K562 (cell line): ENCODE results near the gene SPOCK3. TPM values are rescaled to one million over a fixed set of nuclear protein-coding genes. Genes with fewer than 3 reads are reported as not detected.

Experiments
- ATAC-seq: fragments of 200-7000 bp; cut with Tn5 transposase; 3 replicates; pipeline ENCODE4 v1.9.1; 2020; ENCODE audit warnings: moderate library complexity
- BruUV-seq: library from RNA; stranded (reverse); fragments of 400-500 nt; replicated peaks from 2 replicates; lab custom pipeline; 2021; lab: Mats Ljungman, UMichigan
- CTCF ChIA-PET: fragments of 300-600 bp; formaldehyde crosslinking; extraction: SDS; loops from one replicate; lab custom pipeline; 2021; ENCODE audit warnings: low intra/inter-chr PET ratio; lab: Yijun Ruan, JAX
- POLR2A ChIA-PET: fragments of 300-600, 350-650 bp; sonication (Branson Sonifier 250); formaldehyde crosslinking; extraction: SDS; loops from one replicate; lab custom pipeline; 2021; ENCODE audit warnings: antibody characterized with exemption, inconsistent platforms; lab: Yijun Ruan, JAX
- DNase-seq, 4 experiments: peaks; one replicate each; pipeline versions ENCODE4 v3.0.0 to v3.0.0-alpha.2; 2011 to 2018; ENCODE audit warnings: low spot score in 3 of 4, mixed read lengths in 3 of 4; ENCODE audit errors: extremely low read depth in 1 of 4
- FAIRE-seq: peaks from 2 replicates; lab custom pipeline; 2011; peaks lifted over from hg19 to GRCh38; lab: Jason Lieb, UNC
- H2AFZ ChIP-seq: 2 replicates; pipeline ENCODE4 v1.6.0; 2011; ENCODE audit warnings: low read depth, low read length, control low read depth, inconsistent platforms
- H3K27ac ChIP-seq: fragments of 200-600 bp; 3 replicates; pipeline ENCODE4 v1.8.0; 2011; ENCODE audit warnings: low read depth, mild to moderate bottlenecking, control low read depth, inconsistent platforms, low read length, moderate library complexity, mixed read lengths; ENCODE audit errors: extremely low read depth
- H3K27me3 ChIP-seq, 2 experiments: fragments of 300-600 bp in 1 of 2; 2 replicates in 1 of 2; 3 replicates in 1 of 2; pipeline versions ENCODE4 v1.6.0 to v1.8.0; 2011; ENCODE audit warnings: inconsistent platforms in 2 of 2, low read length in 2 of 2, mild to moderate bottlenecking in 1 of 2, mixed read lengths in 1 of 2, moderate library complexity in 1 of 2; ENCODE audit not compliant: control insufficient read depth in 2 of 2, insufficient read depth in 2 of 2
- H3K36me3 ChIP-seq: fragments of 300-600 bp; 3 replicates; pipeline ENCODE4 v1.8.0; 2011; ENCODE audit warnings: mild to moderate bottlenecking, low read length, inconsistent platforms; ENCODE audit not compliant: control insufficient read depth, insufficient read depth
- H3K4me1 ChIP-seq, 2 experiments: fragments of 200-600 bp in 1 of 2; replicated peaks in 1 of 2; 2 replicates in 1 of 2; 3 replicates in 1 of 2; pipeline versions ENCODE4 v1.5.1 to v1.8.0; 2011; ENCODE audit warnings: inconsistent platforms in 2 of 2, low read length in 2 of 2, mild to moderate bottlenecking in 1 of 2, mixed read lengths in 1 of 2, moderate library complexity in 1 of 2; ENCODE audit not compliant: control insufficient read depth in 2 of 2, insufficient read depth in 2 of 2
- H3K4me2 ChIP-seq: 2 replicates; pipeline ENCODE4 v1.6.1; 2011; ENCODE audit warnings: low read length, control low read depth, inconsistent platforms, mixed read lengths; ENCODE audit not compliant: insufficient read depth
- H3K4me3 ChIP-seq: fragments of 200-600 bp; sonication (generic), shearing (Covaris generic); 2 replicates; pipeline ENCODE4 v1.5.1; 2016; ENCODE audit warnings: control low read depth, inconsistent platforms
- H3K79me2 ChIP-seq: fragments of 200-600 bp; 3 replicates; pipeline ENCODE4 v1.8.0; 2011; ENCODE audit warnings: low read length, inconsistent platforms; ENCODE audit not compliant: control insufficient read depth, insufficient read depth
- H3K9ac ChIP-seq, 2 experiments: 2 replicates each; pipeline versions ENCODE4 v1.6.0 to v1.6.1; 2011; ENCODE audit warnings: low read depth in 2 of 2, low read length in 2 of 2, control low read depth in 1 of 2, inconsistent platforms in 1 of 2, mild to moderate bottlenecking in 1 of 2, mixed read lengths in 1 of 2; ENCODE audit not compliant: insufficient read depth in 1 of 2
- H3K9me1 ChIP-seq: one replicate; pipeline ENCODE4 v1.6.0; 2011; ENCODE audit warnings: inconsistent platforms, mild to moderate bottlenecking, low read length, moderate library complexity; ENCODE audit not compliant: control insufficient read depth, insufficient read depth
- H3K9me3 ChIP-seq: replicated peaks from 2 replicates; pipeline ENCODE4 v1.5.1; 2011; ENCODE audit warnings: low read depth, low read length, inconsistent platforms; ENCODE audit not compliant: control insufficient read depth, insufficient read depth
- H4K20me1 ChIP-seq: replicated peaks from 2 replicates; pipeline ENCODE4 v1.6.1; 2011; ENCODE audit warnings: low read length, inconsistent platforms, mixed read lengths; ENCODE audit not compliant: control insufficient read depth, insufficient read depth
- BCOR ChIP-seq: fragments of 450-650 bp; IDR thresholded peaks from 2 replicates; pipeline ENCODE4 v1.6.1; 2016
- DDX20 ChIP-seq: fragments of 450-650 bp; IDR thresholded peaks from 2 replicates; pipeline ENCODE4 v1.6.1; 2016; ENCODE audit warnings: missing genetic modification characterization, low read depth, mild to moderate bottlenecking, missing compliant biosample characterization, moderate library complexity
- MAFK ChIP-seq: IDR thresholded peaks from 2 replicates; pipeline ENCODE4 v1.6.1; 2011; ENCODE audit warnings: low read length, improper control_type of control experiment
- MBD2 ChIP-seq: sonication (generic); IDR thresholded peaks from 2 replicates; pipeline ENCODE4 v1.6.1; 2016; ENCODE audit warnings: low read depth, borderline replicate concordance
- POLR2B ChIP-seq: fragments of 450-650 bp; IDR thresholded peaks from 2 replicates; pipeline ENCODE4 v1.6.1; 2018; ENCODE audit warnings: low read depth; ENCODE audit not compliant: partially characterized antibody
- PRMT5 ChIP-seq: sonication (generic); formaldehyde crosslinking; IDR thresholded peaks from 2 replicates; pipeline ENCODE4 v1.5.0; 2020; ENCODE audit warnings: missing genetic modification reagents
- RUNX1 ChIP-seq: sonication (generic); IDR thresholded peaks from 2 replicates; pipeline ENCODE4 v1.6.1; 2016; ENCODE audit warnings: antibody characterized with exemption, low read depth
- SAFB ChIP-seq: fragments of 200-400 bp; formaldehyde crosslinking; IDR thresholded peaks from 2 replicates; pipeline ENCODE4 v1.6.1; 2017; ENCODE audit warnings: low read depth, low read length, borderline replicate concordance
- SAP30 ChIP-seq: fragments of 200-600 bp; sonication (generic); IDR thresholded peaks from 2 replicates; pipeline ENCODE4 v1.6.1; 2012; ENCODE audit warnings: borderline replicate concordance, low read depth, mild to moderate bottlenecking, moderate library complexity, low read length, control low read depth, inconsistent platforms; ENCODE audit not compliant: insufficient read depth, poor library complexity, severe bottlenecking
- SIRT6 ChIP-seq: IDR thresholded peaks from one replicate; pipeline ENCODE4 v1.6.1; 2012; ENCODE audit warnings: low read depth, mild to moderate bottlenecking, control low read depth, inconsistent platforms, low read length, moderate library complexity
- SMAD2 ChIP-seq: fragments of 150-350 bp; IDR thresholded peaks from 2 replicates; pipeline ENCODE4 v1.6.1; 2014; ENCODE audit warnings: low read depth, mild to moderate bottlenecking, low read length
- SMARCE1 ChIP-seq: fragments of 450-650 bp; IDR thresholded peaks from 2 replicates; pipeline ENCODE4 v1.7.1; 2016; ENCODE audit warnings: mild to moderate bottlenecking
- ZFP30 ChIP-seq: fragments of 250-450 bp; sonication (Bioruptor Pico); IDR thresholded peaks from 2 replicates; pipeline ENCODE4 v1.8.0; 2022; ENCODE audit warnings: moderate library complexity, mild to moderate bottlenecking, inconsistent platforms, borderline replicate concordance
- ZFP36 ChIP-seq: fragments of 150-350 bp; IDR thresholded peaks from 2 replicates; pipeline ENCODE4 v1.6.1; 2018; ENCODE audit warnings: low read length, low read depth; ENCODE audit not compliant: partially characterized antibody
- ZKSCAN3 ChIP-seq: fragments of 250-450 bp; sonication (Bioruptor Pico); IDR thresholded peaks from 2 replicates; pipeline ENCODE4 v1.4.0; 2020
- ZNF24 ChIP-seq: fragments of 450-650 bp; IDR thresholded peaks from 2 replicates; pipeline ENCODE4 v1.6.1; 2016
- ZNF75A ChIP-seq: fragments of 450-650 bp; formaldehyde crosslinking; IDR thresholded peaks from 2 replicates; pipeline ENCODE4 v1.4.0; 2020; ENCODE audit warnings: mild to moderate bottlenecking
- ZNF785 ChIP-seq: fragments of 250-450 bp; sonication (Bioruptor Pico); IDR thresholded peaks from 2 replicates; pipeline ENCODE4 v1.4.0; 2020; ENCODE audit warnings: mild to moderate bottlenecking
- WGBS: fragments of 100-300 bp; shearing (Covaris generic); methylation state at CpG from one replicate; pipeline ENCODE4 v1.1.6; 2016; ENCODE audit warnings: low coverage, mixed read lengths; ENCODE audit not compliant: insufficient coverage; ENCODE audit errors: missing lambda C conversion rate; 5-methylcytosine and 5-hydroxymethylcytosine counted together
- in situ Hi-C: fragments of 300-500 bp; cut with MboI; formaldehyde crosslinking; loops from 4 replicates; pipeline ENCODE4 v1.15.0; 2018; ENCODE audit warnings: inconsistent platforms, mixed read lengths
- intact Hi-C: fragments of 100-400 bp; cut with micrococcal nuclease; formaldehyde crosslinking; loops from 2 replicates; pipeline ENCODE4 v1.14.2; 2022
- polyA plus RNA-seq, 8 experiments: library from polyadenylated mRNA; depleted of rRNA in 4 of 8; stranded (reverse) in 5 of 8; unstranded in 3 of 8; fragments of >200 nt; fragmentation: Nextera tagmentation in 2 of 8; fragmentation: Illumina TruSeq in 1 of 8; extraction: Ambion mirVana in 2 of 8; extraction: Trizol in 1 of 8; gene quantifications; 2 replicates each; pipeline versions ENCODE4 v1.2.1 to v1.2.3, GENCODE V29; 2011 to 2014; ENCODE audit warnings: inconsistent platforms in 1 of 8, missing spikeins in 1 of 8
- total RNA-seq, 7 experiments: library from RNA; depleted of rRNA in 6 of 7; stranded (reverse); fragments of >200 nt in 6 of 7; fragmentation: Illumina TruSeq in 2 of 7; extraction: Trizol in 2 of 7; gene quantifications; 2 replicates each; pipeline versions ENCODE4 v1.2.1 to v1.2.3, GENCODE V29; 2011 to 2021; ENCODE audit warnings: low replicate concordance in 1 of 7
- TF ChIP-seq, protein P1 (sequence below): fragments of 250-450 bp; sonication (Bioruptor Pico); IDR thresholded peaks from 2 replicates; pipeline ENCODE4 v1.4.0; 2020; ENCODE audit warnings: mild to moderate bottlenecking, moderate library complexity
- TF ChIP-seq, protein P2 (sequence below), 2 experiments: fragments of 450-650 bp in 1 of 2; sonication (generic) in 1 of 2; formaldehyde crosslinking; conservative IDR thresholded peaks; 2 replicates each; pipeline versions ENCODE4 v1.4.0 to v1.8.1; 2020 to 2022; ENCODE audit warnings: mild to moderate bottlenecking in 1 of 2, missing genetic modification reagents in 1 of 2

Gene SPOCK3
- total and polyA plus RNA-seq, 9 of the 15 experiments (the other 6 are each of a cell fraction or from before 2014, with no cell fraction given), result not detected

DNA sequence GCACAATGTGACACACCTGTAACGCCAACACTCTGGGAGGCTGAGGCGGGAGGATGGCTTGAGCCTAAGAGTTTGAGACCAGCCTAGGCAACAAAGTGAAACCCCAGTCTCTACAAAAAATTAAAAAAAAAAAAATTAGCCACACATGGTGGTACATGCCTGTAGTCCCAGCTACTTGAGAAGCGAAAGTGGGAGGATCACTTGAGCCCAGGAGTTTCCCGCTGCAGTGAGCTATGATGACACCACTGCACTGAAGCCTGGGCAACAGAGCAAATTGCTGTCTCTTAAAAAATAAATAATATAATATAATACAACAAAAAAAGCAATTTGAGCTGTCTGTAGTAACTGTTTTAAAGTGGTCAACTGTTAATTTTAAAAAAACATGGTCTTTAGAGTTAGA, 13.2 kb downstream of the SPOCK3 start:
- CTCF ChIA-PET, result no interaction called here
- WGBS, result 0% methylated on average over 4 of the region's 4 CpGs

More for the DNA sequence above, 13.2 kb downstream of the SPOCK3 start:
- POLR2A ChIA-PET, result no interaction called here
- intact Hi-C loops (no loop called here), in situ Hi-C loops (no loop called here)
- no peaks in the 10 kb centered on the region for H4K20me1 ChIP-seq
- H3K27me3 ChIP-seq, result no peaks in the 10 kb centered on the region
- no TSS peak for BruUV-seq
- H3K9me3 ChIP-seq, result no peaks in the 10 kb centered on the region; the same call in 1 of the 2 replicates
- FAIRE-seq (no peak), ATAC-seq (no peak), DNase-seq (no peak)
- TF ChIP-seq, protein P1, sequence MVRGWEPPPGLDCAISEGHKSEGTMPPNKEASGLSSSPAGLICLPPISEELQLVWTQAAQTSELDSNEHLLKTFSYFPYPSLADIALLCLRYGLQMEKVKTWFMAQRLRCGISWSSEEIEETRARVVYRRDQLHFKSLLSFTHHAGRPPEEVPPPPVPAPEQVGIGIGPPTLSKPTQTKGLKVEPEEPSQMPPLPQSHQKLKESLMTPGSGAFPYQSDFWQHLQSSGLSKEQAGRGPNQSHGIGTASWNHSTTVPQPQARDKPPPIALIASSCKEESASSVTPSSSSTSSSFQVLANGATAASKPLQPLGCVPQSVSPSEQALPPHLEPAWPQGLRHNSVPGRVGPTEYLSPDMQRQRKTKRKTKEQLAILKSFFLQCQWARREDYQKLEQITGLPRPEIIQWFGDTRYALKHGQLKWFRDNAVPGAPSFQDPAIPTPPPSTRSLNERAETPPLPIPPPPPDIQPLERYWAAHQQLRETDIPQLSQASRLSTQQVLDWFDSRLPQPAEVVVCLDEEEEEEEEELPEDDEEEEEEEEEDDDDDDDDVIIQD (CRISPR knock-in tag), result no peak
- TF ChIP-seq SAP30 (no peak), ZFP36 (no peak), PRMT5 (CRISPR knock-in tag) (no peak), DDX20 (tag) (no peak), SMAD2 (no peak), SMARCE1 (no peak), ZNF75A (CRISPR knock-in tag) (no peak), ZNF24 (no peak), SAFB (no peak), BCOR (no peak), SIRT6 (no peak), MBD2 (no peak), ZFP30 (CRISPR knock-in tag) (no peak), ZKSCAN3 (CRISPR knock-in tag) (no peak), POLR2B (no peak), ZNF785 (no peak), MAFK (no peak), RUNX1 (no peak)
- TF ChIP-seq, protein P2, sequence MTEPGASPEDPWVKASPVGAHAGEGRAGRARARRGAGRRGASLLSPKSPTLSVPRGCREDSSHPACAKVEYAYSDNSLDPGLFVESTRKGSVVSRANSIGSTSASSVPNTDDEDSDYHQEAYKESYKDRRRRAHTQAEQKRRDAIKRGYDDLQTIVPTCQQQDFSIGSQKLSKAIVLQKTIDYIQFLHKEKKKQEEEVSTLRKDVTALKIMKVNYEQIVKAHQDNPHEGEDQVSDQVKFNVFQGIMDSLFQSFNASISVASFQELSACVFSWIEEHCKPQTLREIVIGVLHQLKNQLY (CRISPR knock-in tag; conservative IDR thresholded peaks at IDR 0.05), result no peak
- no peak overlapping the region for H3K9ac ChIP-seq
- no peak overlapping the region for H2AFZ ChIP-seq
- H3K4me3 ChIP-seq, result no peak overlapping the region
- H3K36me3 ChIP-seq, result no peaks in the 10 kb centered on the region
- no peak overlapping the region for H3K27ac ChIP-seq
- H3K79me2 ChIP-seq, result no peaks in the 10 kb centered on the region
- H3K4me1 ChIP-seq, result no peaks in the 10 kb centered on the region
- no peak overlapping the region for H3K4me2 ChIP-seq
- H3K9me1 ChIP-seq, result no peaks in the 10 kb centered on the region
